K562 (cell line): ENCODE data around the gene CCT5. TPM values are rescaled to one million over a fixed set of nuclear protein-coding genes. Genes with fewer than 3 reads are reported as not detected.

Experiments
- ATF1 ChIP-seq, 2 experiments: fragments of 450-650 bp in 1 of 2; IDR thresholded peaks; 2 replicates each; pipeline ENCODE4 v1.6.1; 2016; ENCODE audit warnings: missing compliant biosample characterization in 1 of 2, missing genetic modification characterization in 1 of 2
- CBX2 ChIP-seq: fragments of 200-600 bp; sonication (generic); IDR thresholded peaks from one replicate; pipeline ENCODE4 v1.6.1; 2012; ENCODE audit warnings: mild to moderate bottlenecking, low read length, inconsistent platforms; ENCODE audit not compliant: insufficient read depth, poor library complexity, severe bottlenecking
- CBX8 ChIP-seq: fragments of 200-600 bp; sonication (generic); IDR thresholded peaks from 2 replicates; pipeline ENCODE4 v1.6.1; 2012; ENCODE audit warnings: borderline replicate concordance, mixed run types, low read depth, mild to moderate bottlenecking, moderate library complexity, mixed read lengths, low read length, control low read depth, inconsistent platforms; ENCODE audit not compliant: poor library complexity, severe bottlenecking; ENCODE audit errors: extremely low read depth
- CEBPZ ChIP-seq: fragments of 150-350 bp; IDR thresholded peaks from 2 replicates; pipeline ENCODE4 v1.6.1; 2014; ENCODE audit warnings: low read depth, mild to moderate bottlenecking, low read length, borderline replicate concordance
- E2F5 ChIP-seq: sonication (generic); formaldehyde crosslinking; IDR thresholded peaks from 2 replicates; pipeline ENCODE4 v1.8.0; 2022; ENCODE audit warnings: mild to moderate bottlenecking, missing genetic modification reagents
- ETV6 ChIP-seq, 3 experiments: fragments of 150-350 bp in 1 of 3; sonication (generic) in 1 of 3; formaldehyde crosslinking in 1 of 3; IDR thresholded peaks; 2 replicates each; pipeline versions ENCODE4 v1.6.1 to v1.8.0; 2014 to 2022; ENCODE audit warnings: borderline replicate concordance in 2 of 3, low read depth in 2 of 3, antibody characterized with exemption in 1 of 3, low read length in 1 of 3, mild to moderate bottlenecking in 1 of 3, missing genetic modification reagents in 1 of 3
- FOXM1 ChIP-seq, 2 experiments: fragments of 450-650 bp in 1 of 2; sonication (generic) in 1 of 2; formaldehyde crosslinking in 1 of 2; IDR thresholded peaks; 2 replicates each; pipeline versions ENCODE4 v1.6.1 to v1.9.0; 2017 to 2022; ENCODE audit warnings: low read depth in 2 of 2, mild to moderate bottlenecking in 2 of 2, missing genetic modification reagents in 1 of 2, moderate library complexity in 1 of 2
- HCFC1 ChIP-seq: IDR thresholded peaks from 2 replicates; pipeline ENCODE4 v1.6.1; 2012; ENCODE audit warnings: low read depth, low read length, improper control_type of control experiment
- HNRNPK ChIP-seq: fragments of 200-400 bp; formaldehyde crosslinking; IDR thresholded peaks from one replicate; pipeline ENCODE4 v1.6.1; 2018; ENCODE audit warnings: mild to moderate bottlenecking, low read depth, low read length; ENCODE audit not compliant: poor library complexity, severe bottlenecking
- IRF1 ChIP-seq: sonication (generic); formaldehyde crosslinking; IDR thresholded peaks from 2 replicates; pipeline ENCODE4 v1.8.0; 2022; ENCODE audit warnings: missing genetic modification reagents, mild to moderate bottlenecking, borderline replicate concordance
- NCOR1 ChIP-seq: fragments of 450-650 bp; IDR thresholded peaks from 2 replicates; pipeline ENCODE4 v1.6.1; 2016; ENCODE audit warnings: mild to moderate bottlenecking, moderate library complexity
- SMARCB1 ChIP-seq: IDR thresholded peaks from 2 replicates; pipeline ENCODE4 v1.6.1; 2011; ENCODE audit warnings: improper control_type of control experiment, low read depth; ENCODE audit not compliant: insufficient read length
- SMC3 ChIP-seq: conservative IDR thresholded peaks from 2 replicates; pipeline ENCODE4 v1.6.1; 2011; ENCODE audit warnings: low read depth, low read length, improper control_type of control experiment; ENCODE audit not compliant: insufficient read depth
- SRSF9 ChIP-seq: fragments of 200-400 bp; formaldehyde crosslinking; IDR thresholded peaks from 2 replicates; pipeline ENCODE4 v1.6.1; 2017; ENCODE audit warnings: low read depth, low read length, borderline replicate concordance
- ZFP91 ChIP-seq: sonication (generic); formaldehyde crosslinking; IDR thresholded peaks from 2 replicates; pipeline ENCODE4 v1.8.0; 2022; ENCODE audit warnings: mild to moderate bottlenecking, missing genetic modification reagents
- ZNF217 ChIP-seq: sonication (generic); formaldehyde crosslinking; IDR thresholded peaks from 2 replicates; pipeline ENCODE4 v1.8.0; 2022; ENCODE audit warnings: mild to moderate bottlenecking, missing genetic modification reagents
- ZNF584 ChIP-seq: fragments of 200-800 bp; sonication (Bioruptor generic); IDR thresholded peaks from 2 replicates; pipeline ENCODE4 v1.6.1; 2016; ENCODE audit warnings: low read depth, mild to moderate bottlenecking, missing genetic modification characterization, missing compliant biosample characterization
- polyA plus RNA-seq, 8 experiments: library from polyadenylated mRNA; depleted of rRNA in 4 of 8; stranded (reverse) in 5 of 8; unstranded in 3 of 8; fragments of >200 nt; fragmentation: Nextera tagmentation in 2 of 8; fragmentation: Illumina TruSeq in 1 of 8; extraction: Ambion mirVana in 2 of 8; extraction: Trizol in 1 of 8; gene quantifications; 2 replicates each; pipeline versions ENCODE4 v1.2.1 to v1.2.3, GENCODE V29; 2011 to 2014; ENCODE audit warnings: inconsistent platforms in 1 of 8, missing spikeins in 1 of 8
- total RNA-seq, 7 experiments: library from RNA; depleted of rRNA in 6 of 7; stranded (reverse); fragments of >200 nt in 6 of 7; fragmentation: Illumina TruSeq in 2 of 7; extraction: Trizol in 2 of 7; gene quantifications; 2 replicates each; pipeline versions ENCODE4 v1.2.1 to v1.2.3, GENCODE V29; 2011 to 2021; ENCODE audit warnings: low replicate concordance in 1 of 7

The CCT5 gene
- total and polyA plus RNA-seq, 9 of the 15 experiments (the other 6 are each of a cell fraction or from before 2014, with no cell fraction given), result 782 to 1,606 (median 1,153) TPM

GRCh38 chr5:10249948-10250805 lies at the start of gene CCT5 (continued):
- TF ChIP-seq FOXM1 (IDR thresholded peaks at IDR 0.05; ENCODE audit: low read depth) (peak; percentile 67), FOXM1 (CRISPR knock-in tag; IDR thresholded peaks at IDR 0.05; ENCODE audit: low read depth) (0 out of 2 replicates have a peak, but pooled peaks have one; percentile 60), ATF1 (CRISPR knock-in tag; IDR thresholded peaks at IDR 0.05) (no peak), ATF1 (tag; IDR thresholded peaks at IDR 0.05) (peak; percentile 30; the same call in 1 of the 2 replicates), SMC3 (no peak), ETV6 (IDR thresholded peaks at IDR 0.05; ENCODE audit: borderline replicate concordance in 1 of 2, low read depth in 2 of 2, low read length in 1 of 2) (no peak), ETV6 (CRISPR knock-in tag; IDR thresholded peaks at IDR 0.05; ENCODE audit: borderline replicate concordance) (peak; percentile 46; the same call in 1 of the 2 replicates), NCOR1 (no peak), ZNF217 (CRISPR knock-in tag) (no peak), CBX2 (no peak), CBX8 (no peak), IRF1 (no peak), ZNF584 (CRISPR knock-in tag) (no peak), ZFP91 (CRISPR knock-in tag) (no peak; the same call in 1 of the 2 replicates), CEBPZ (no peak), E2F5 (CRISPR knock-in tag) (peak; percentile 81), HCFC1 (peak; percentile 54), SMARCB1 (no peak), SRSF9 (no peak), HNRNPK (no peak)
